ENCODE data around the gene EVA1A.

DNA sequence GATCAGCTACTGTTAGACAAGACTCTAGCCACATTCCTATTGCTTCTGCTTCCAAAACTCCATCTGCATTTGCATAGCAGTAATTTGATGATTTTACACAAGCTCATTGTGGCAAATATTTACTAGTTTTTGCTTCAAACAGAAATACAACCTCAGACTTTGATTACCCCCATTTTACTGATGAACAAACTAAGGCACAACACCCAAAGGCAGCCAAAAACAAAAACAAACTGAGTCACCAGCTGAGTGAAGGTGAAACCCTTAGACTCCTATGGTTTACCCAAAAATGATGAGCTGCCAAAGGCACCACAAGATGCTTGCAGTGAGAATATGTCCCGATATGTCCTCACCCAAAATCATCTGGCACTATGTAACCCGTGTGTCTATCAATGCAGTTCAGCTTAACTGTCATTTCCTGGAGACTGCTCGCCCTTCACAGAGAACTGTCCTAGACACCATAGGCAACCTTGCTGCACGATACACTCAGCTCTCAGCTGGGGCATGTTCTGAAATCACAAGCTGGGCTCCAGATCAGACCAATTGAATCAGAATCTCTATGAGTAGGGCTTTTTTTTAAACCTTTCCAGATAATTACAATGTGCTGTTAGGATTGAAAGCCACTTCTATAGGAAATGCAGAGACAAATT lies 4.1 kb upstream of the EVA1A start:
- TF ChIP-seq POLR2A (IDR thresholded peaks at IDR 0.05; ENCODE audit: low read depth, low read length) (no peak), POLR2AphosphoS5 (IDR thresholded peaks at IDR 0.05; ENCODE audit: low read depth, low read length) (no peak), TAF1 (IDR thresholded peaks at IDR 0.05; ENCODE audit: borderline replicate concordance, low read depth, low read length) (no peak)

Measured in GM12892 (cell line).